ENCODE results near the gene KLHL20. TPM values are rescaled to one million over a fixed set of nuclear protein-coding genes. Genes with fewer than 3 reads are reported as not detected.

The KLHL20 gene
- total and polyA plus RNA-seq, 2 of the 8 experiments (the other 6 are each of a cell fraction or from before 2014, with no cell fraction given), result 4.9 to 12.3 TPM

- TF ChIP-seq KDM5A (IDR thresholded peaks at IDR 0.05; ENCODE audit: low read length), result no peak
- no peak for TF ChIP-seq JUND (IDR thresholded peaks at IDR 0.05; ENCODE audit: low read length)
- TF ChIP-seq CBX8 (IDR thresholded peaks at IDR 0.05; ENCODE audit: borderline replicate concordance, low read depth, low read length), result no peak
Measured at GRCh38 chr1:173771560-173771959, 56.8 kb downstream of the KLHL20 start (continued).

Measured in H1 (cell line).